ENCODE data around the gene MARK2.

Gene MARK2

DNA sequence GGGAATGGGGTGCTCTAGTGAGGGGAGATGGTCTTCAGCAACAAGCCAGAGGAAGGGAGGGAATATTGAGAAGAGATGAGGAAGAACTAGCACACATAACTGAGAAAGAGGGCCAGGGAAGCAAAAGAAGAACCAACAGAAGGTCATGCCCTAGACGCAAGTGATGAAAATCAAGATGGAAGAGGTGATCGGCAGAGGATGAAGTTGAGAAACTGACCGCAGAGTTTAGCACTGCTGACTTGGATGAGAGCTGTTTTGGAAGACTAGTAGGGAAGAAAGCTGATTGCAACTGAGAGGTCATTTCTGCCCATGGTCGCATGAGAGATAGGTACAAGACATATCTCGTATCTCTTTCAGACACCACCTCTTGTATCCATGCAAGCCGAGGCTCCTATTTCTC, 22.7 kb upstream of the MARK2 start:
- Histone ChIP-seq H3K4me1 (ENCODE audit: insufficient read depth, low read length, poor library complexity, severe bottlenecking) (peaks cover 37% of the 10 kb centered on the region), H3K4me3 (ENCODE audit: low read length, poor library complexity, severe bottlenecking) (peak overlapping the region; percentile 98), H3K9ac (ENCODE audit: low read depth, low read length, poor library complexity, severe bottlenecking) (peak overlapping the region; percentile 52), H3K36me3 (ENCODE audit: insufficient read depth, low read length) (peaks cover 37% of the 10 kb centered on the region), H3K79me2 (ENCODE audit: insufficient read depth, low read length) (peaks cover 56% of the 10 kb centered on the region), H3F3A (ENCODE audit: low read depth) (no peaks in the 10 kb centered on the region), H3K27me3 (ENCODE audit: insufficient read depth, low read length, poor library complexity, severe bottlenecking) (no peaks in the 10 kb centered on the region), H4K20me1 (ENCODE audit: insufficient read depth, low read length, poor library complexity, severe bottlenecking) (peaks cover 47% of the 10 kb centered on the region), H3K9me2 (replicated peaks; ENCODE audit: low read depth, low read length) (no peaks in the 10 kb centered on the region), H3K4me2 (ENCODE audit: low read depth, low read length, poor library complexity, severe bottlenecking) (peak overlapping the region; percentile 98), H3K9me3 (ENCODE audit: insufficient read depth, low read depth, low read length) (no peaks in the 10 kb centered on the region), H2AFZ (ENCODE audit: low read length) (no peak overlapping the region)
- TF ChIP-seq, protein P1, sequence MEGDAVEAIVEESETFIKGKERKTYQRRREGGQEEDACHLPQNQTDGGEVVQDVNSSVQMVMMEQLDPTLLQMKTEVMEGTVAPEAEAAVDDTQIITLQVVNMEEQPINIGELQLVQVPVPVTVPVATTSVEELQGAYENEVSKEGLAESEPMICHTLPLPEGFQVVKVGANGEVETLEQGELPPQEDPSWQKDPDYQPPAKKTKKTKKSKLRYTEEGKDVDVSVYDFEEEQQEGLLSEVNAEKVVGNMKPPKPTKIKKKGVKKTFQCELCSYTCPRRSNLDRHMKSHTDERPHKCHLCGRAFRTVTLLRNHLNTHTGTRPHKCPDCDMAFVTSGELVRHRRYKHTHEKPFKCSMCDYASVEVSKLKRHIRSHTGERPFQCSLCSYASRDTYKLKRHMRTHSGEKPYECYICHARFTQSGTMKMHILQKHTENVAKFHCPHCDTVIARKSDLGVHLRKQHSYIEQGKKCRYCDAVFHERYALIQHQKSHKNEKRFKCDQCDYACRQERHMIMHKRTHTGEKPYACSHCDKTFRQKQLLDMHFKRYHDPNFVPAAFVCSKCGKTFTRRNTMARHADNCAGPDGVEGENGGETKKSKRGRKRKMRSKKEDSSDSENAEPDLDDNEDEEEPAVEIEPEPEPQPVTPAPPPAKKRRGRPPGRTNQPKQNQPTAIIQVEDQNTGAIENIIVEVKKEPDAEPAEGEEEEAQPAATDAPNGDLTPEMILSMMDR (conservative IDR thresholded peaks at IDR 0.05; ENCODE audit: low read length) = no peak
- no peak for TF ChIP-seq EZH2phosphoT487 (IDR thresholded peaks at IDR 0.05; ENCODE audit: borderline replicate concordance)

DNA sequence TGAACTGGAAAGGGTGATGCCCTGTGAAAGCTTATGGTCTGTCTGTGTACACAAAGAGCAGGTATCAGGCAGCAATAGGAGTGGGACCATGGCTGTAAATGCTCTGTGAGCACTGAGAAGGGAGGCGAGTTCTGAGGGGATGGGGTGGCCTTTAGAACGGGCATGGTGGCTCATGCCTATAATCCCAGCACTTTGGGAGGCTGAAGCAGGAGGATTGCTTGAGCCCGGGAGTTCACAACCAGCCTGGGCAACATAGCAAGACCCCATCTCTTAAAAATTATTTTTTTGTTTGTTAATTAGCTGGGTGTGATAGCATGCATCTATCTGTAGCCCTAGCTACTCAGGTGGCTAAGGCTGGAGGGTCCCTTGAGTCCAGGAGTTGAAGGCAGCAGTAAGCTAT, 22.2 kb upstream of the MARK2 start:
- no peak for TF ChIP-seq EZH2phosphoT487 (IDR thresholded peaks at IDR 0.05; ENCODE audit: borderline replicate concordance)
- TF ChIP-seq, protein P1 (conservative IDR thresholded peaks at IDR 0.05; ENCODE audit: low read length) = no peak
- H2AFZ ChIP-seq (ENCODE audit: low read length) = no peak overlapping the region
- H3K9me3 ChIP-seq (ENCODE audit: insufficient read depth, low read depth, low read length) = no peaks in the 10 kb centered on the region
- H3K9ac ChIP-seq (ENCODE audit: low read depth, low read length, poor library complexity, severe bottlenecking) = peak overlapping the region; percentile 52
- peaks cover 47% of the 10 kb centered on the region for H4K20me1 ChIP-seq (ENCODE audit: insufficient read depth, low read length, poor library complexity, severe bottlenecking)
- H3K27me3 ChIP-seq (ENCODE audit: insufficient read depth, low read length, poor library complexity, severe bottlenecking) = no peaks in the 10 kb centered on the region
- H3K4me2 ChIP-seq (ENCODE audit: low read depth, low read length, poor library complexity, severe bottlenecking) = peak overlapping the region; percentile 98
- peak overlapping the region; percentile 98 for H3K4me3 ChIP-seq (ENCODE audit: low read length, poor library complexity, severe bottlenecking)
- H3K36me3 ChIP-seq (ENCODE audit: insufficient read depth, low read length) = peaks cover 43% of the 10 kb centered on the region
- peaks cover 32% of the 10 kb centered on the region for H3K4me1 ChIP-seq (ENCODE audit: insufficient read depth, low read length, poor library complexity, severe bottlenecking)
- H3K79me2 ChIP-seq (ENCODE audit: insufficient read depth, low read length) = peaks cover 56% of the 10 kb centered on the region
- no peaks in the 10 kb centered on the region for H3K9me2 ChIP-seq (replicated peaks; ENCODE audit: low read depth, low read length)
- no peaks in the 10 kb centered on the region for H3F3A ChIP-seq (ENCODE audit: low read depth)

DNA sequence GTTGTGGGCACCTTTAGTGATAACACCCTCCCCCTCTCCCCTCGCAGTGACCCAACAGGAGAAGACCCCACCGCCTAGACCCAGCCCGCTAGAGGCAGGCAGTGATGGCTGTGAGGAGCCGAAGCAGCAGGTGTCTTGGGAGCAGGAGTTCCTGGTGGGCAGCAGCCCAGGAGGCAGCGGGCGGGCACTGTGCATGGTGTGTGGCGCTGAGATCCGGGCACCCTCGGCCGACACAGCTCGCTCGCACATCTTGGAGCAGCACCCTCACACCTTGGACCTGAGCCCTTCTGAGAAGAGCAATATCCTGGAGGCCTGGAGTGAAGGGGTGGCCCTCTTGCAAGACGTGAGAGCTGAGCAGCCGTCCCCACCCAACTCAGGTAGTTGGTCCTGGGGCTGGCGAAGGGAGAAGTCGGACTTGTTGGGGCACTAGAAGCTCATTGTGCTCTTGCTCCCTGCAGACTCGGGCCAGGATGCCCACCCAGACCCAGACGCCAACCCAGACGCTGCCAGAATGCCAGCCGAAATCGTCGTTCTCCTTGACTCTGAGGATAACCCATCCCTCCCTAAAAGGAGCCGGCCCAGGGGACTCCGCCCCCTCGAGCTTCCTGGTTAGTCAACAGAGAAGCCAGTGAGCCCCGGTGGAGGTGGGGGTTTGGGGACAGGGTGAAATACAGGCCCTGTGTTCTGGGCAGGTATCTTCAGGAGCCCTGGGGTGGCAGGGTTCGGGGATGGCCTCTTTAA, 21.0 kb upstream of the MARK2 start:
- Histone ChIP-seq H4K20me1 (ENCODE audit: insufficient read depth, low read length, poor library complexity, severe bottlenecking) (peaks cover 47% of the 10 kb centered on the region), H3F3A (ENCODE audit: low read depth) (no peaks in the 10 kb centered on the region; the same call in 1 of the 2 replicates), H2AFZ (ENCODE audit: low read length) (no peak overlapping the region), H3K79me2 (ENCODE audit: insufficient read depth, low read length) (peaks cover 60% of the 10 kb centered on the region), H3K4me1 (ENCODE audit: insufficient read depth, low read length, poor library complexity, severe bottlenecking) (peaks cover 22% of the 10 kb centered on the region), H3K9me3 (ENCODE audit: insufficient read depth, low read depth, low read length) (no peaks in the 10 kb centered on the region), H3K4me3 (ENCODE audit: low read length, poor library complexity, severe bottlenecking) (no peak overlapping the region), H3K9me2 (replicated peaks; ENCODE audit: low read depth, low read length) (no peaks in the 10 kb centered on the region), H3K9ac (ENCODE audit: low read depth, low read length, poor library complexity, severe bottlenecking) (no peak overlapping the region), H3K4me2 (ENCODE audit: low read depth, low read length, poor library complexity, severe bottlenecking) (peak overlapping the region; percentile 20), H3K27me3 (ENCODE audit: insufficient read depth, low read length, poor library complexity, severe bottlenecking) (no peaks in the 10 kb centered on the region), H3K36me3 (ENCODE audit: insufficient read depth, low read length) (peaks cover 54% of the 10 kb centered on the region)
- TF ChIP-seq, protein P1 (conservative IDR thresholded peaks at IDR 0.05; ENCODE audit: low read length) = no peak
- TF ChIP-seq EZH2phosphoT487 (IDR thresholded peaks at IDR 0.05; ENCODE audit: borderline replicate concordance) = no peak
